ENCODE results near the gene IL17C. TPM values are rescaled to one million over a fixed set of nuclear protein-coding genes. Genes with fewer than 3 reads are reported as not detected.
A peak's percentile ranks its signal among the peaks of the same experiment; 100 is the strongest.

The IL17C gene
- total RNA-seq, 1 experiment from 2014 or later: not detected

DNA sequence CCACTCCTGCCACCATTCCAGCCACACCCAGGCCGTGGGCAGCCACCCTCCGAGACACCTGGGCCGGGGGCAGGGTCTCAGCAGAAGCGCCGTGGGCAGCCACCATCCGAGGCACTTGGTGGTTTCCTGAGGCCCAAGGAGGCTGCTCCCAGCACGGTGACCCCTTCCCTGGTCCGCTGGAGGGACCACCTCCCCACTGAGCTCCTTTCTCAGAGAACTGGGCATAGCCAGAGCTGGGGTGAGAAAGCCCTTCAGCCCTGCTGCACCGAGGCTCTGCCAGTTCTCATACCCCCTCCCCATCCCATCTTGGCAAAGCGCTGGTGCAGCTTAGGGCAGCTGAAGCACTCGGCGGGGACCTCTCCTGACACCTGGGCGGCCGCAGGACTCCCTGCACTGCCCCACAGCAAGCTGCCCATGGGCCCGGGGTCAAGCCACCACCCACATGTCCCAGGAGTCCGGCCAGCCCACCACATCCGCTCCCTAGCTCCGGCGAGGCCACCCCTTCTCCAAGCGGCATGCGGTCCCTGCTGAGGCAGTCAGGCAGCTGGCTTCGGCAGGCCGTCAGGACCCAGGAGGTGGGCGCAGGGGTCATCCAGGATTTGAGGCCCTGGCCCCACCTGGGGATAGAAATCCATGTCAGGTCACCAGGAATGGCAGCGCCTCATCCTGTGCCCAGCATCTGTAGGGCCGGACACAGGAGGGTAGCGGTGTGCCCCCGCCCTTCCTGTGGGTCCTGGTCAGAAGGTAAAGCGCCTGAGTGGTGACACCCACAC is 13.8 kb downstream of the IL17C start:
- DNase-seq (ENCODE audit: low read depth): no peak
- in situ Hi-C loops (cut with HindIII; ENCODE audit: low pct_unique_long_range_greater_than_20kb, low sequenced_read_pairs): no loop called here

DNA sequence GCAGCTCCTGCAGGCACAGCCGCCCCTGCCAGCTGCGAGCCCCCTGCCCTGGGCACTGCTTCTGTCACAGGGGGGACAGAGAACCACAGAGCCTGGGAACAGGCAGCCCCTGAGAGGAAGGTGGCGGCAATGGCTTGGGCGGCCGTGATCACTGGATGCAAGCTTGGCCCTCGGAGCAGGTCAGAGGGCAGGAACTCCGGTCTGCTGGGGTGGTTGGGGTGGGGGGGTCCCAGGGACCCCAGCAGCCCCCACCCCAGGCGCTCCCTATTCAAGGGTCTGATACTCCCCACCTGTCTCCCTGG is 14.3 kb downstream of the IL17C start:
- in situ Hi-C loops (cut with HindIII; ENCODE audit: low pct_unique_long_range_greater_than_20kb, low sequenced_read_pairs): no loop called here
- no peak for DNase-seq (ENCODE audit: low read depth)

DNA sequence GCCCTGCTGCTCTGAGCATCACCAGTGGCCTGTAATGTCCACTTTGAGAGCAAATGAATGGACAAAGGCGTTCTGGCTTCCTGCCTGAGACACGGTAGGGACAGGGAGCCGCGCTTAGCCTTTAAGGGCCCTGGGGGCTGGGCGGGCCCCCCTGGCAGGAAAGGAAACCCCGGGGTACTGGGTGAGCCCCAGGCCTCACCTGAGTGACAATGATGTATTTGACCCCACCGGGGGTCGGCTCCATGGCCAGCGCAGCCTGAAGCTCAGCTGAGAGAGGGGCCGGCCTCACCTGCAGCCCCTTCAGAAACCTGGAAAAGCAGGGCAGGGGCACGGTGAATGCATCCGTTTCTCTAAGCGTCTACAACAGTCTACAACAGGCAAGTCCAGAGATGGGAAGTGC is 14.7 kb downstream of the IL17C start:
- in situ Hi-C loops (cut with HindIII; ENCODE audit: low pct_unique_long_range_greater_than_20kb, low sequenced_read_pairs): no loop called here

DNA sequence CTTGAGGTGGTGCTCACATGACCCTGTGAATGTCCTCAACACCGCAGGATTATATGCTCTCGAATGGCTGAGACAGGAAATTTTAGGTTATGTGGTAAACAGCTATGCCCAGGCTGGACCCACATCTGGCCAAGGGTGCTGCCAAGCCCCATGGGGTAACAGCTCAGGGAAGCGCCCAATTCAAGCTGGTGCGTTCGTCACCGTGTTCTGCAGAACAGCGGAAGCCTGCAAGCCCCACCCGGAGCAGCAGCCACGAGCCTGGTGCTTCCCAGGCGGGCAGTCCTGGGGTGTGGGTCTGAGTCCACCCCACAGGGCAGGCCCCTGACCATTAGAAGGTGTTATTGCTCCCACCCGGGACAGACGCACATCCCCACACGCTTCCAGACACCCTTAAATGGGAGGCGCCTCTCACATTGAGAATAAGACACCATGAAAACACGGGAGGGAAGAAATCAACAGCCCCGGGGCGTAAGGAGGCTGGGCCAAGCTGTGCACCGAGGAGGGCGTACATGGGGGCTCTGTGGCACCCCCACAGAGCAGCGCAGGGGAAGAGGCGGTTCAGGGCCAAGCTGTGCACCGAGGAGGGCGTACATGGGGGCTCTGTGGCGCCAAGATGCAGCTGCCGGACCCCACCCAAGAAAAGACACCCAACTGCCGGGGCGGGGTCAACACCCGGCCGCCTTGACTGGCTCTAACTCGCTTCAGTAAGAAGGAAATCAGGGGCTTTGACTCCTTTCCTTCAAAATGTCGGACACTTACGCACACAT is 15.4 kb downstream of the IL17C start:
- in situ Hi-C loops (cut with HindIII; ENCODE audit: low pct_unique_long_range_greater_than_20kb, low sequenced_read_pairs): no loop called here
- no peak for DNase-seq (ENCODE audit: low read depth)

More for the DNA sequence above, 14.7 kb downstream of the IL17C start:
- no peak for DNase-seq (ENCODE audit: low read depth)

DNA sequence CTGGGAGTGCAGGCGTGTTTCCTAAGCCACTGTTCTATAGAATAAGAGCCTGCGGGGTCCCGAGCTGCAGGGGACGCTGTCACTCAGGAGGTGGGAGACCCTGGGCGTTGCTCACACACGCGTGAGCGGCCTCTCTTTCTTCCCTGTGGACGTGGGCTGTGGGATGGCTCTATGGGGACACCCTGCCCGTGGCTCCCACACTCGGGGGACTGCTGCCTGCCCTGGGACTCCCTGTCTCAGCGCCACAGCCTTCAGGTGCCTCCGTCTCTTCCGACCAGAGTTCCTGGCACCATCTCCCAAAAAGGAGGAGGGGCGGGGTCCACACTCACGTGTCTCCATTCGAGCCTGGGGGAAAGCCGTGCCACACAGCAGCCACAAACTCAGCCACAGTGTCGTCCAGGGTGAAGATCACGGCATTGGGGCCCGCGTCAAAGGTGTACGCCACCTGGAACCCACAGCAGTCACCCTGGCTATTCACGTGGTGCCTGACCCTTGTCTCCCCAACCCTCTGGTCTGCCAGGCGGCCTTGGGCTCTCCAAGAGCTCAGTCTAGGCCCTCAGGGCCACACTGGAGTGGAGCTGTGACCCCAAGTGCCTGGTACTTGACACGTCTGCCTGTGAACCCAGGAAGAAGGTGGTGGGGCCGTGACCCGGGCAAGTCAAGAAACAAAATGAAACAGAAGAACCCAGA is 16.1 kb downstream of the IL17C start:
- in situ Hi-C loops (cut with HindIII; ENCODE audit: low pct_unique_long_range_greater_than_20kb, low sequenced_read_pairs): no loop called here

DNA sequence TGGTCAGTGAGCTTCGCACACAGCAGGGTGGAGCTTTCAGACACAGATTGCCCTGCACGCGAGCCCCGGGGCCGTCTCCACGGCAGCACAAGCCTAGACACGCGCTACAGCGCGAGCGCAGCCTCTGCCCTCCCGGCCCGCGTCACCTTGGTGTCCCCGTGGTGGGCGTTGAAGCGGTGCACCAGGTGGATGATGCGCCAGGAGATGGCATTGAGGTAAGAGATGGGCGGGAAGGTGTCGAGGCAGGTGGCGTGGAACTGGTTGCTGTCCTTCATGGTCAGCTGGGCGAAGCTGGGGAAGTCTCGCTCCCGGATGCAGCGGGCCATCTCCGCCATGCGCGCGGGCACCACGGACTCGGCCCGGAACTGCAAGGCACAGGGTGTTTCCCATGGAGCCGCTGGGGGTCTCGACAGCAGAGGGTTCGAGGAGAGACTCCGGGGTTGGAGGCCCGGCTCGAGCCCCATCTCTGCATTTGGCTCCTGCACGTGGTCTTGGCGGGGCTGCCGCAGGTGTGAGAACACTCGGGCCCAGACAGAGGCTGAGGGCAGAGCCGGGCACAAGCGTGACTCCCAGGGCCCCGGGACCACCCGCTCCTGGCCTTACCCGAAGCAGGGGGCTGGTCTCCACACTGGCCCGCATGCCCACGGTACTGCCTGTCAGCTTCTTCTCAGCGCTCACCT is 16.8 kb downstream of the IL17C start:
- in situ Hi-C loops (cut with HindIII; ENCODE audit: low pct_unique_long_range_greater_than_20kb, low sequenced_read_pairs): no loop called here
- no peak for DNase-seq (ENCODE audit: low read depth)

More for the DNA sequence above, 16.1 kb downstream of the IL17C start:
- no peak for DNase-seq (ENCODE audit: low read depth)

DNA sequence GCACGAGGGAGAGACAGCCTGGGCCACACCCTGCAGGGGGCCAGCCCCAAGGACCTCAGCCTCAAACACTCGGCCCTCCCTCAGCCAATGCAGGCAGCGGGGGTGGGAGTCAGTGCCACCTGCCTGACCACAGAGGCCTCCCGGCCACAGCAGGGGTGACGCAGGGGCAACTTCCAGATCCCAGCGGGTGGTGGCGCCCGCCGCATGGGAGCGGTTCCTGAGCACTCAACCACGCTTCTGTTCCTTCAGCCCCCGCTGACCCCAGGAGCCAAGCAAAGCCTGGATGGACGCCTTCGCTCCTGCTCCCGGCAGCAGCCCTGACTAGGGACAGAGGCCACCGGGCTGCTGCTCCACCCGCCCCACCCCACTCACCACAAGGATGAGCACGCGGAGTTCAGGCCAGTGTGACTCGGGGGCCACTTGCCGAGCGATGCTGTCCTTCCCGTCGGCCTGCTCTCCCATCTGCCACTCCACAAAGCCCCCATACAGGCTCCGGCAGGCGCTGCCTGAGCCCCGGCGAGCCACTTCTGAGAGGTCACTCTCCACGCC is 17.4 kb downstream of the IL17C start:
- in situ Hi-C loops (cut with HindIII; ENCODE audit: low pct_unique_long_range_greater_than_20kb, low sequenced_read_pairs): no loop called here
- DNase-seq (ENCODE audit: low read depth): no peak

DNA sequence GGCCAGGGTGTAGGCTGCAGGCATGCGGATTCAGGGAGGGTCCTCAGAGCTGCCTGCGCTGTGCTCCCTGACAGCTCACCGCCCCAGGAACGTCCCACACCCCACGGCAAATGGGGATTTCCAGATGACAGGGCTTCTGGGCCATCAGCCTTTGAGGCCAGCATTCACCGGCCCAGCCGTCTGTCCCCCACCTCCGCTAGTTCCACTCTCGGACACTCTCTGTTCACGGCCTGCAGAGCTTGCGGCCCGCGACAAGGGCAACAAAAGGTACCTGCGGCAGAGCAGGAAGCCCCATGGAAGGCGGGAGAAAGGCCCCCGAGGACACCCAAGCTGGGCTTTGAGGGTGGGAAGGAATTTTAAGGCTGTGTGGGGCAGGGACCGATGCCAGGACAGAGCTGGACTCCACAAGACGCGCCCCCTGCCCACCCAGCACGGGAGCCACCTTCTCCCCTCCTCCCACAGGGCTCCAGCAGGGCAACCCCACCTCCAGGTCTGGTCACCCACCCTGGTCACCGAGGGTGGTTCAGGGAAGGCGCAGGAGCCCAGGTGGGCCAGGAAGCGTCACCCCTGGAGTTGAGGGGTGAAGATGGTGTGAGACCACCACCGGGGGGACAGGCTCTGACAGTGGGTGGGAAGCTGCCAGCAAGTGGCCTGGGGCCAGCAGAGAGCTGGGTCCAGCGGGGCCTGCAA is 18.1 kb downstream of the IL17C start:
- DNase-seq (ENCODE audit: low read depth): no peak
- in situ Hi-C loops (cut with HindIII; ENCODE audit: low pct_unique_long_range_greater_than_20kb, low sequenced_read_pairs): no loop called here

DNA sequence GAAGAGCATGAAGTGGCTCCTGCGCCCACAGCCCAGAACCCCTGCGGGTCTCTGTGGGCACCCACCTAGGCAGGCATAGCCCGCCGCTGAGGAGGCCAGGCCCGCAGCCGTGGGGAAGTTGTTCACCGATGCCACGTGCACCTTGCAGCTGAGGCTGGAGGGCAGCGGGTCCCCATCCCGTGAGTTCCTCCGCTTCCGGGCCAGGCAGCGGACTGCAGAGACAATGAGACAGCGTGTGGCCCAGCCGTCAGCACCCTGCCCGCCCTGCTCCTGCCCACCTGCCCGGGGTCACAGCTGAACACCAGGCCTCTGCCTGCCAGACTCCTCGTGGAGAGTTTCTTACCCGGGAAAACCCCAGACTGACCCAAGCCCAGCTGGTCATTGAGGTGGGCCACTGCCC is 19.0 kb downstream of the IL17C start:
- no peak for DNase-seq (ENCODE audit: low read depth)
- in situ Hi-C loops (cut with HindIII; ENCODE audit: low pct_unique_long_range_greater_than_20kb, low sequenced_read_pairs): no loop called here

DNA sequence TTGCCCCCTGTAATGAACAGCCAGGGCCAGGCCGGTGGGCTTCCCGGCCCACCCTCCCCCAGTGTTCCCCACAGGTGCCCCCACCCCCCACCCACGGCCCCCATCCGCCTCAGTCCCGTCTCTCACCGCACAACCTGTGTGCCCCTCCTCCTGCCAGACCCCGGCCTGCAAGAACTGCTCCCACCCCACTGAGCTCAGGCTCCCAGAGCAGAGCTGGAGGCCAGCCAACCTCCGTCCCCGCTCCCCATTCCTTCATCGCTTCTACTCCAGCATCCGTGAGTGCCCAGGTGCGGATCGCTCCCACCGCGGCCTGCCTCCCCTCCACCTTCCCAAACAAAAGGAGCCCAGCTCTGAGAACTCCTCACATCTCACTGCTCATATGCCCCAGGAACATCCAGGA is 20.3 kb downstream of the IL17C start:
- in situ Hi-C loops (cut with HindIII; ENCODE audit: low pct_unique_long_range_greater_than_20kb, low sequenced_read_pairs): no loop called here
- DNase-seq (ENCODE audit: low read depth): no peak

DNA sequence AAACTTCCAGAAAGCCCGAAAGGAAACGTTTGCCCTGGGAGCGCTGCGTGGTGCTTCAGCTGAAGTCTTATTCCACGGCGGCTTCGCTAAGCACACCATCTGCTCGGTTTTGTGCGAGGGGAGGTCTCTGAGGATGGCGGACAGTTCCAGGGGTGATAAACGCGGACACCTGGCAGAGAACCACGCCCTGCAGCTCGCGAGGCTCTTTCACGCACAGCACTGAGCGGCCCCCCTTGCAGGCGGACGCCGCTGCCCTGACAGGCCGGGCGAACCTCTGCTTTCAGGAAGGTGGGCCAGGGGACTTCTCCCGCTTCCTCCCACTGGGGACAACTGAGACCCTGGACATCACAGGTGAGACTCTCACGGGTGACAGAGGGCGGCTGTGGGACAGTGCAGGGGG is 20.8 kb downstream of the IL17C start:
- DNase-seq (ENCODE audit: low read depth): no peak
- in situ Hi-C loops (cut with HindIII; ENCODE audit: low pct_unique_long_range_greater_than_20kb, low sequenced_read_pairs): no loop called here

DNA sequence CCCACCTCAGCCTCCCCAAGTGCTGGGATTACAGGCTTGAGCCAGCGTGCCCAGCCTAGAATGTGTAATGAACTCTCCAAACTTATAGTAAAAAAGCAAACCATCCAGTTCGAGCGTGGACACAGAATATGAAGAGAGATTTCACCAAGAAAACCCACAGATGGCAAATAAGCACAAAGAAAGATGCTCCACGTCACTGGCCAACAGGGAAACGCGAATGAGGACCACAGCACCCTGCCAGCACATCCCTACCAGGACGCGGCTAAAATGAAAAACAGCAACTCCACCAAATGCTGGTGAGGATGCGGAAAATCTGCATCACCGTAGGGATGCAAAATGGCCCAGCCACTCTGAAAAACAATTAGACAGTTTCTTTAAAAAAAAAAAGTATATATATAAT is 23.1 kb downstream of the IL17C start:
- in situ Hi-C loops (cut with HindIII; ENCODE audit: low pct_unique_long_range_greater_than_20kb, low sequenced_read_pairs): no loop called here
- DNase-seq (ENCODE audit: low read depth): no peak

DNA sequence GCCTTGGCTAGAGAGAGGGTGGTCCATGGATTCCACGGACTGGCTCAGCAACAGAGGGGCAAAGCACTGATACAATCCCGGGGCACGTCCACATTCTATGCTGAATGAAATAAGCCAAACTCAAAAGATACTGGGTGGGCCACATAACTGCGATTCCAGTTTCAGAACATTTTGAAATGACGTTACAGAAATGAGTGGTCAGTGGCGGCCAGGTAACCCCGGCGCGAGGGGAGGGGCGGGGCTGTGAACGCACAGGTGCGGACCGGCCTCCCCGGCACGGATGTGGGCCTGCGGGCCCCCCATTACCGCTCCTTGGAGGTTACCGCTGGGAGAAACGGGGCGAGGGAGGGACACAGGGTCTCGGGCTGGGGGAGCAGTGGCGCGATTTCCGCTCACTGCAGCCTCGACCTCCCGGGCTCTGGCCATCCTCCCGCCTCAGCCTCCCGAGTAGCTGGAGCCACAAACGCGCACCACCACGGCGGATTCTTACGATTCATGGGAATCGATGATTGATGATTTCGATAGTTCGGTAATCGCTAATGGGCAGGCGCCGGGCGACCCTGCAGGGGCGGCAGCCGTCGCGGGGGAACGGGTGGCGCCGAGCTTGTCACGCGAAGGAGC is 24.0 kb downstream of the IL17C start:
- in situ Hi-C loops (cut with HindIII; ENCODE audit: low pct_unique_long_range_greater_than_20kb, low sequenced_read_pairs): no loop called here

DNA sequence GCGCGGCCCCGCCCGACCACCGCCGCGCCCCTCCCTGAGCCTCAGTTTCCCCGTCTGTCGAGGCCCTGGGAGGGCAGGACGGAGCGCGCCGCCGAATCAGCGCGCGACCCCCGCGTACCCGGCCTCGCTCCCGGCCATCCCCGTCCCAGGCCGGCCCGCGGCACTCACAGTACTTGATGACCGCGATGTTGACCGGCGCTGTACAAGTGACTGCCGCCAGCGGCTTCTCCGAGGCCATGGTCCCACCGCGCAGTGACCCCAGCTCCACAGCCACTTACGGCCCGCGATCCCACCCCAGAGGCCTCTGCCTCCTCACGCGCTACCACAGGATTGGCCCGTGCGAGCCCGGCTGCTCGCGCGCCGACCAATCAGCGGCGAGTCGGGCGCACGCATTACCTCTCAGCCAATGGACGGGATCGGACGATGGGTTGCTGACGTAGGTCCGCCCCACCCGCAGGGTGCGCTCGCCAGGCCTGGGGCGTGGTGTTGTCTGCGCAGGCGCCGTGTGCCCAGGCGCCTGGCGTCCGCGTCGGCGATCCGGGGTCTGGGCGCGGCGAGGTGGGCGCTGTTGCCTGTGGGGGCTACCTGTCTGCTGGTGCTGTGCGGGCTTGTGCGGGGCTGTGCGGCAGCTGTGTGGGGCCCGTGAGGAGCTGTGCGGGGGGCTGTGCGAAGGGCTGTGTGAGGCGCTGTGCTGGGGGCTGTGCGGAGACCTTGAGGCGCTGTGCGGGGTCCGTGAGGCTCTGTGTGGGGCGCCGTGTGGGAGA is 24.7 kb downstream of the IL17C start, which contains the start of gene MVD:
Gene MVD (minus strand): TSS at position 249 of the 764 bp plus-strand sequence. CDS start 11 bp downstream, at position 238.
- DNase-seq (ENCODE audit: low read depth): peak; percentile 97
- in situ Hi-C loops (cut with HindIII; ENCODE audit: low pct_unique_long_range_greater_than_20kb, low sequenced_read_pairs): no loop called here

More for the DNA sequence above, 24.0 kb downstream of the IL17C start:
- DNase-seq (ENCODE audit: low read depth): no peak

DNA sequence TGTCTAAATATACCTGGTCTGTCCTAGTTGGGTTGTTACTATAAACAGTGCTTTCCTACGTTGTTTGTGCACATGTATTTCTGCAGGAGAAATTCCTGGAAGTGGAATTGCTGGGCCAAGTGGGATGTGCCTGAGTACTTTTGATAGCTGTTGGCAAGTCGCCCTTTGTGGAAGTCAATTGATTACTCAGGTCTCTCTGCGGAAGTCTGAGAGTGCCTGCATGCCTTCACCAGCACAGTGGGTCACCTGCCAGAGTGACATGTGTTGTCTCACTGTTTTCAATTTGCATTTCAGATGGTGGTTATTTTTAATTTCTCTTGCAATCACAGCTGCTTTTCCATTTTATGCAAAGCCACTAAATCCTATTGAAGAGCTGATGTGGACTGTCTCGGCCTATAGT is 26.8 kb downstream of the IL17C start:
- no peak for DNase-seq (ENCODE audit: low read depth)
- in situ Hi-C loops (cut with HindIII; ENCODE audit: low pct_unique_long_range_greater_than_20kb, low sequenced_read_pairs): no loop called here

DNA sequence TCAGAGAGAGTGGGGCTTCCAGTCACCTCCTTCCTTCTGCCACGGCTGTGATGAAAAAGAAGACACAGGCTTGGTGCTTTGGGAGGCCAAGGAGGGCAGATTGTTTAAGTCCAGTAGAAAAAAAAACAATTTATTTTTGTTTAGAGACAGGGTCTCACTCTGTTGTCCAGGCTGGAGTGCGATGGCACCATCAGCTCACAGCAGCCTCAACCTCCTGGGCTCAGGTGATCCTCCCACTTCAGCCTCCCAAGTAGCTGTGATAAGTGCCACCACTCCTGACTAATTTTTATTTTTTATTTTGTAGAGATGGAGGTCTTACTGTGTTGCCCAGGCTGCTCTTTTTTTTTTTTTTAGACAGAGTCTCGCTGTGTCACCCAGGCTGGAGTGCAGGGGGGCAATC is 27.2 kb downstream of the IL17C start:
- in situ Hi-C loops (cut with HindIII; ENCODE audit: low pct_unique_long_range_greater_than_20kb, low sequenced_read_pairs): no loop called here

DNA sequence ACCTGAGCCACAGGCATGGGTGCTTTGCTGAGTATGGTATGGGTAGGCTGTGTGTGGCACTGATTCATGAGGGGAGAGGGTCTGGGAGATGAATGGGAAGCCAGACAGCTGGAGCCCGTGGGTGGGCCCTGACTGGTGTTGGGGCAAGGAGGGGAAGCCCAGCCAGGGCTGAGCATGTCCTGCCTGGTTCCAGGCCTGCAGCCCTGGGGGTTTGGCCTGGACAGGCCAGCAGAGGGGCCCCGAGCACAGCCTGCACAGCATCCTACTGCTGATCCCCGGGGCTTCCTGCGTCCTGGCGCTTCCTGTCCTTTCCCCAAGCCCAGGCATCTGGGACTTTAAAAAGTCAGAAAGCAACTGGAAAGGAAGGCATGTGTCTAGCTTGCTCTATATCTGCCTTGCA is 29.1 kb downstream of the IL17C start:
- in situ Hi-C loops (cut with HindIII; ENCODE audit: low pct_unique_long_range_greater_than_20kb, low sequenced_read_pairs): no loop called here

More for the DNA sequence above, 27.2 kb downstream of the IL17C start:
- no peak for DNase-seq (ENCODE audit: low read depth)

More for the DNA sequence above, 29.1 kb downstream of the IL17C start:
- DNase-seq (ENCODE audit: low read depth): no peak

All from Caki2 (cell line).